ENCODE results near the gene RASA3.
A peak's percentile ranks its signal among the peaks of the same experiment; 100 is the strongest.
"Not testable (repeated sequence)": the region's sequence is repeated elsewhere in the genome, so short reads cannot be mapped to it uniquely, and the experiment has no call there.

Gene RASA3, protein sequence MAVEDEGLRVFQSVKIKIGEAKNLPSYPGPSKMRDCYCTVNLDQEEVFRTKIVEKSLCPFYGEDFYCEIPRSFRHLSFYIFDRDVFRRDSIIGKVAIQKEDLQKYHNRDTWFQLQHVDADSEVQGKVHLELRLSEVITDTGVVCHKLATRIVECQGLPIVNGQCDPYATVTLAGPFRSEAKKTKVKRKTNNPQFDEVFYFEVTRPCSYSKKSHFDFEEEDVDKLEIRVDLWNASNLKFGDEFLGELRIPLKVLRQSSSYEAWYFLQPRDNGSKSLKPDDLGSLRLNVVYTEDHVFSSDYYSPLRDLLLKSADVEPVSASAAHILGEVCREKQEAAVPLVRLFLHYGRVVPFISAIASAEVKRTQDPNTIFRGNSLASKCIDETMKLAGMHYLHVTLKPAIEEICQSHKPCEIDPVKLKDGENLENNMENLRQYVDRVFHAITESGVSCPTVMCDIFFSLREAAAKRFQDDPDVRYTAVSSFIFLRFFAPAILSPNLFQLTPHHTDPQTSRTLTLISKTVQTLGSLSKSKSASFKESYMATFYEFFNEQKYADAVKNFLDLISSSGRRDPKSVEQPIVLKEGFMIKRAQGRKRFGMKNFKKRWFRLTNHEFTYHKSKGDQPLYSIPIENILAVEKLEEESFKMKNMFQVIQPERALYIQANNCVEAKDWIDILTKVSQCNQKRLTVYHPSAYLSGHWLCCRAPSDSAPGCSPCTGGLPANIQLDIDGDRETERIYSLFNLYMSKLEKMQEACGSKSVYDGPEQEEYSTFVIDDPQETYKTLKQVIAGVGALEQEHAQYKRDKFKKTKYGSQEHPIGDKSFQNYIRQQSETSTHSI

GRCh38 chr13:114132419-114133121, at the start of gene RASA3:
Gene RASA3, minus strand, starts transcription at chr13:114132623. Its CDS starts 134 bp downstream, at chr13:114132489.
- peak; percentile 48 for DNase-seq

DNA sequence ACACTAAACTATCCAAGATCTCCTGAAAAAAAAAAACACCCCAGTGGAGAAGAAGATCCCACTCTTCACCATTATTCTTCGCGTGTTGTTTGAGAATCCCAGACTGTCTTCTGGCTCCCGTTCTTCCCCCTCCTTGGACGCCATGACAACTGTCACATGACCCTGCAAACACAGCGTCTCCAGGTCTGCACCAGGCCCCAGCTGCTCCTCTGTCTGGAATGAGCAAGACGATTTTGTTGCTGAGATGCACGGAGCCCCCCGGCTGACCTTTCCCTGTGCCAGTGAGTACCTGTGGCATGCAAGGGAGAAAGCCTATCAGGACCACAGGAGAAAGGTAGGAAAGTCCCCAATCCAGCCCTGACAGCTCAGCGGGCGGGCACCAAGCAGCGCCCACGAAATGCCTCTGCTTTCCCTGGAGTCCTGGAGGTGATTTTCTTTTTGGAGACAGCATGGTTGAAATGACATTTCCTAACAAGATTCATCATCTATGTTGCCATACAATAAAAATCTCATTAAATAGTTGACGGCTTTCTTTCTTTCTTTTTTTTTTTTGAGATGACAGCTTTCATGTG, 46.8 kb upstream of the RASA3 start, which contains the start of gene CFAP97D2:
CFAP97D2 (plus strand) TSS at position 171 of the 572 bp plus-strand sequence; CDS start at position 245, 74 bp downstream.
- no peak for DNase-seq

GRCh38 chr13:114177245-114178010, 45.0 kb upstream of the RASA3 start:
- no peak for DNase-seq

- not testable (repeated sequence) for DNase-seq
These were observed 44.0 kb upstream of the RASA3 start for GRCh38 chr13:114176359-114176902.

GRCh38 chr13:114174529-114174961, 42.1 kb upstream of the RASA3 start:
- DNase-seq, result no peak

DNA sequence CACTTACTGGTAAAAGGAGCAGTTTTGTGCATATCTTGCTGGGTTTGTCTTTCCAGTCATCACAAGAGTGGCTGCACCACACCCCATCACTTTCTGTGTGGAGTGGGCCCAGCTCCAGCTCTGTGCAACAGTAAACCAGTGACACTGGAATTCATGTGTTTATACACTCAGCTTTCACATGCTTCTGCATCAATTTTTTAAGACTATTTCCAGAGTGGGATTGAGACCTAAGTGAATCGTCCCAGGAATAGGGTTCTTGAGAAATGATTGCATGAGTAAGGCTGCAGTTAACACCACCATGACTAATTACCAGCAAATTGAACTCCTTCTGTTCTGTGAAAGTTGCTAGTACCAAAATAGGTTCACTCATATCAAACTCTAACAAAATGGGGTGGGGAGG, 41.3 kb upstream of the RASA3 start:
- DNase-seq, result no peak

DNA sequence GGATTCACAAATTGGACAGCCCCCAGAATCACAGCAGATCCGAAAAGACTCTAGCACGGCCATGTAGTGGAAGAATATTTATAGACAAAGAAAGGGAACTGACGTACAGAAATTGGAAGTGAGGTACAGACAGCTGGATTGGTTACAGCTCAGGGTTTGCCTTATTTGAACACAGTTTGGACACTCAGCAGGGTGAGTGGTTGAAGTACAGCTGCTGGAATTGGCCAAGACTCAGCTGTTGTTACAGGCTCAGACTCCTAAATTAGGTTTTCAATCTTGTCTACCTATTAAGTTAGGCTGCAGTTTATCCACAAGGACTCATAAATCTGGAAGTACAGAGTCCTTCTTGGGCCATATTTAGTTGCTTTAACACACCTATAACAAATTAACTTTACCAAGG, 40.8 kb upstream of the RASA3 start:
- DNase-seq, result no peak

- no peak for DNase-seq
These were observed 35.5 kb upstream of the RASA3 start for GRCh38 chr13:114167885-114168284.

DNA sequence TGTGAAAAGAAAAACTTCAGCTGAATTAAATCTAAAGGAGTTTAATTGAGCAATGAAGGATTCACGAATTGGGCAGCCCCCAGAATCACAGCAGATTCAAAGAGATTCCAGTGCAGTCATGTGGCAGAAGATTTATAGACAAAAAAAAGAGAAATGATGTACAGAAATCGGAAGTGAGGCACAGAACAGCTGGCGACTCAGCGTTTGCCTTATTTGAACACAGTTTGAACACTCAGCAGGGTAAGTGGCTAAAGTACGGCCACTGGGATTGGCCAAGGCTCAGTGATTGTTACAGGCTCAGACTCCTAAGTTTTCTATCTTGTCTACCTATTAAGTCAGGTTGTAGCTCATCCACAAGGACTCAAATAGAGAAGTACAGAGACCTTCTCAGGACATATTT, 35.0 kb upstream of the RASA3 start:
- no peak for DNase-seq

DNA sequence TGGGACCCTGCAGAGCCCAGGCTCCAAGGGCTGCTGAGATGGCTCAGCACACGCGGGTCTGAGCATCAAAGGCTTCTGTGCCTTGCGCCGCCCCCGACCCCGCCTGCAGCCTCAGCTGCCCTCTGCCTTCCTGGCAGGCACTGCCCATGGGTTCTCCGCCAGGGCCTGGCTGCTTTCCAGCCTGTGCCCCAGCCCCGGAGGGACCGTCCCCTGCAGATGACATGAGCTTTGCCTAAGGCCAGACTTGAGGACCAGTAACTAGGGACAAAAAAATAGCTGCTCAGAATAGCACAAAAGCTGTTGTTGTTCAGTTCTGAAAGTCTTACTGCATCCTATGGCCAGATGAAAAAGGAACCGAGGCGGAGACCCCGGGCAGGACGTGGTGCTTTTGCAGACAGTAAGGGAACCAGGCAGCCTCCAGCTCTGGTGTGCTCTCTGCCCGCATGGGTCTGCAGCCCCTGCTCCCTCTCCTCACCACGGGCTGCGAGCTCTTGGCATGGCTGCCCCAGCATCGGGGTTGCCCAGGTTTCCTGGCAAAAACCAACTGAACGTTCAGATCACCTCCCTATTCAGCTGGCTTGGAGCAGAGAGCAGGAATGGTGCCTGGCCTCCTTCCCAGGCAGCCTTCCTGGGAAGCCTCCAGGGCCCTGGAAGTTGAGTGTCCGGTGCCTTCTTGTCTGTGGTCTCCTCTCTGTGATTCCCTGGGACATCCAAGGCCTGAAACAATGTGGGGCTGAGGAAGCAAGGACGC, 34.1 kb upstream of the RASA3 start:
- DNase-seq, result no peak

GRCh38 chr13:114164681-114165429, 32.4 kb upstream of the RASA3 start:
- no peak for DNase-seq

- no peak for DNase-seq
These were observed 31.6 kb upstream of the RASA3 start for GRCh38 chr13:114164053-114164452.

GRCh38 chr13:114162533-114162922, 30.1 kb upstream of the RASA3 start:
- DNase-seq, result no peak

GRCh38 chr13:114161644-114162532, 29.5 kb upstream of the RASA3 start:
- DNase-seq, result no peak

DNA sequence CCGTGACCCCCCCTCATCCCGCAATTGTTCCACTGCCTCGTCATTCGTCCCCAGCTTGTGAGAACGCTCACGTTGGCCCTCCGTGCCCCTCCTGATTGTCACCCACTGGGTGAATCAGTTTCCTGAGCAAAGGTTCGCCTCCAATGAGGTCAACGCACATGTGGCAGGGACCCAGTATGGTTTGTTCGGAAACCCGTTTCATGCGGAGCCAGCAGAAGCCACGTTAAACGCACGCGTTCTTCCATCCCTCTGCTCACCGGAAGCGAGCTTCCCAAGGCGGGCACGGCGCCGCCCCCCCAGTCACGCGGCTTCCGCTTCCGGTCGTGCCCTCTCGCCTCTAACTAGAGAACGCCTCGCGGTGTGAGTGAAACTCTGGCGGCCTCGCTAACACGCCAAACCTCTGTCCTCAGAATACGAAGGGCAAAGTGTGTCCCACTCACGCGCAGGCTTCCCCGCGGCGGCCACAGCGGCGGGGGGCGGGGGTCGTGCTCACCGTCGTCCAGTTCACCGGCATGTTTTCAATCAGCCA, 28.7 kb upstream of the RASA3 start:
- no peak for DNase-seq

- not testable (repeated sequence) for DNase-seq
These were observed 26.6 kb upstream of the RASA3 start for GRCh38 chr13:114158869-114159666.

GRCh38 chr13:114157869-114158495, 25.6 kb upstream of the RASA3 start:
- no peak for DNase-seq

All from NCI-H748 treated with DMSO at 0.1 percent for 48 hours (cell line).